Omental fat pad (tissue), 4 donors: Measurements from ENCODE around the gene CTNS. TPM values are rescaled to one million over a fixed set of nuclear protein-coding genes. Genes with fewer than 3 reads are reported as not detected.
A peak's percentile ranks its signal among the peaks of the same experiment; 100 is the strongest.
"Not testable (repeated sequence)": the region's sequence is repeated elsewhere in the genome, so short reads cannot be mapped to it uniquely, and the experiment has no call there.

Experiments
- ATAC-seq: fragments of 150-250 bp; one replicate; pipeline ENCODE4 v1.9.1; 2016; ENCODE audit warnings: mild to moderate bottlenecking, moderate library complexity; ENCODE audit not compliant: low FRiP score
- DNase-seq: peaks from one replicate; pipeline ENCODE4 v3.0.0-alpha.2; 2019; ENCODE audit warnings: low spot score
- total RNA-seq, 4 donors: library from RNA; depleted of rRNA; stranded (reverse); fragments of >200 nt; gene quantifications; one replicate each; pipeline ENCODE4 v1.1.0, GENCODE V29; 2016
- TF ChIP-seq, protein P1 (sequence below), 3 donors: fragments of 450-650 bp; IDR thresholded peaks; one replicate each; pipeline ENCODE4 v1.5.1; 2016 to 2017; ENCODE audit warnings: antibody characterized with exemption in 3 of 3, mild to moderate bottlenecking in 3 of 3, moderate library complexity in 2 of 3

The CTNS gene
- total RNA-seq, 4 donors from 2014 or later: 18.8 to 29.9 (median 23.1) TPM

DNA sequence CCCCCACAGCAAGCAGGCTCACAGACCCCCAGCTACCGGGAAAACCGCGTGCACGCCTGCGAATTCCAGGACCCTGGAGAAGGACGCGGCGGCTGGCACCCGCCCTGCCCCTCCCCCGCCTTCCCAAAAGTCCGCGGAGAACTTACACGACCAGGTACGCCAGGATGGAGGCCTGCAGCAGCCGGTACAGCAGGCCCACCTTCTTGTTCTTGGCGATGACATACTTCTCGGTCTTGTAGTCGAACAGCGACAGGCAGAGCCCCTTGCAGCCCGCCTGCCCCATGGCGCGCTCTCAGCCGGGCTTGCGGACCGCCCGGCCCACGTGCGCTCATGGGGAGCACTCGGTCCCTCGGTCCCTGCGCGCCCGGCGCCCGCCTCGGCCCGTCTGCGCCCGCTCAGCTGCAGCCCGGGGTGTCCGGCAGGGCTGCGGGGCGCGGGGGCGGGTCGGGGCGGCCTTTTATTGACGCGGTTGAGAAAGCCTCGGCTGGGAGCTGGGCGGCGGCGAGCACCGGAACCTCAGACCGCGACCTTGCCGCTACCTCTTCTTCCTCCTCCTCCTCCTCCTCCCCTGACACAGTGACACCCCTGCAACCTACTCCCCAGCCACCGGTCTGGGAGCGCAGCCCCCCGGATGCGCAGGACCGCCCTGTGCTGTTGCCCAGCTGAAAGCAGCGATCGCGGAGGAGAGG is 59.3 kb downstream of the CTNS start, which contains the start of gene P2RX5:
Gene P2RX5 (minus strand): TSS at position 433 of the 689 bp plus-strand sequence. CDS start 150 bp downstream, at position 283.
- ATAC-seq (peak; percentile 35), DNase-seq (no peak)
- TF ChIP-seq, protein P1, sequence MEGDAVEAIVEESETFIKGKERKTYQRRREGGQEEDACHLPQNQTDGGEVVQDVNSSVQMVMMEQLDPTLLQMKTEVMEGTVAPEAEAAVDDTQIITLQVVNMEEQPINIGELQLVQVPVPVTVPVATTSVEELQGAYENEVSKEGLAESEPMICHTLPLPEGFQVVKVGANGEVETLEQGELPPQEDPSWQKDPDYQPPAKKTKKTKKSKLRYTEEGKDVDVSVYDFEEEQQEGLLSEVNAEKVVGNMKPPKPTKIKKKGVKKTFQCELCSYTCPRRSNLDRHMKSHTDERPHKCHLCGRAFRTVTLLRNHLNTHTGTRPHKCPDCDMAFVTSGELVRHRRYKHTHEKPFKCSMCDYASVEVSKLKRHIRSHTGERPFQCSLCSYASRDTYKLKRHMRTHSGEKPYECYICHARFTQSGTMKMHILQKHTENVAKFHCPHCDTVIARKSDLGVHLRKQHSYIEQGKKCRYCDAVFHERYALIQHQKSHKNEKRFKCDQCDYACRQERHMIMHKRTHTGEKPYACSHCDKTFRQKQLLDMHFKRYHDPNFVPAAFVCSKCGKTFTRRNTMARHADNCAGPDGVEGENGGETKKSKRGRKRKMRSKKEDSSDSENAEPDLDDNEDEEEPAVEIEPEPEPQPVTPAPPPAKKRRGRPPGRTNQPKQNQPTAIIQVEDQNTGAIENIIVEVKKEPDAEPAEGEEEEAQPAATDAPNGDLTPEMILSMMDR (IDR thresholded peaks at IDR 0.05): no peak

DNA sequence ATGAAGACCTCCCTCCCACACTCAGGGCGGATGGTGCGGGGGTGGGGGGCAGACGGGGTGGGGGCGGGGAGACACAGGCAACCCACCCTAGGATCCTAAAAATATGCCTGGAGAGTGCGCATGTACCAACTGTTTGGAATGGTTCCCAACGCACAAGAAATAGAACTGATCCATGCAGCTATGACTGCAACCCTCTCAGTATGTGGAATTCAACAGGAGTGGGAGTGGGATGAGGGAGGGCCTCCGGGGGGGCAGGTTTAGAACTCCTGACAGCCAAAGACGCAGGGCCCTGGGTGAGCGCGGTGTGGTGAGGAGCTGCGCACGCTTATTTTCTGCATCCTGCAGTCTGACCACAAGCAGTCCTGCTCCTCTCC is 60.5 kb downstream of the CTNS start:
- TF ChIP-seq, protein P1 (IDR thresholded peaks at IDR 0.05): no peak
- ATAC-seq (no peak), DNase-seq (no peak)

DNA sequence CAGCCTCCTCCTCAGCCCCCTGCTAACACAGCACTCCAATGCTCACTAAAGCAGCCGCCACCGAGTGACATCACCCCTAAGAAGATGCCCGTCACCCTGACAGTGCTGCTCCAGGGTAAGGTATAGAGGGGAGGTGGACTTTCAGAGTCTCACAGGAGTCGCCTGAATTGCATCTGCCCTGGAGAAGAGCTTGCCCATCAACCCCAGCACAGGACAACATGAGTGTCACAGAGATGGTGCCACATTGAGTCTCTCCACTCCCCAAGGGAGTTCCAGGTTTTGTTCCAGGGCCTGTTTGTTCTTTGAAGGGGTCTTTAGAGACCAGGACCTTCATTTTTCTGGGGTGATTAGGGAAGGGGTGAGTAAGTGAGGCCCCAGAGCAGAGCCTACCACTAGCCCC is 61.6 kb downstream of the CTNS start:
- DNase-seq (no peak), ATAC-seq (no peak)
- TF ChIP-seq, protein P1 (IDR thresholded peaks at IDR 0.05): no peak

DNA sequence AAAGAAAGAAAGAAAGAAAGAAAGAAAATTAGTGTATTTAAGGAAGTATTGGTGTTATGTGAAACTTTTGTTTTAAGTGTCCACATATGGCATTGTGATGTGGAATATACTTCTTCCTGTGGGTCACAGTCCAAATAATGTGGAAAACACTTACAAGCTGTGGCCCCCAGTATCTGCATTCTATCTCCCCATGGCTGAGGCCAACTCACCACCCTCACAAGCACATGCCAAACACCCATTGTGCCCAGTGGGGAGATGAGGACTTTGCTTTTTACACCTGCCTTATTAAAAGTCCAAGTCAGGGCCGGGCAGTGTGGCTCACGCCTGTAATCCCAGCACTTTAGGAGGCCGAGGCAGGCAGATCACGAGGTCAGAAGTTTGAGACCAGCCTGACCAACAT is 63.4 kb downstream of the CTNS start:
- TF ChIP-seq, protein P1 (IDR thresholded peaks at IDR 0.05): no peak
- ATAC-seq (no peak), DNase-seq (no peak)

DNA sequence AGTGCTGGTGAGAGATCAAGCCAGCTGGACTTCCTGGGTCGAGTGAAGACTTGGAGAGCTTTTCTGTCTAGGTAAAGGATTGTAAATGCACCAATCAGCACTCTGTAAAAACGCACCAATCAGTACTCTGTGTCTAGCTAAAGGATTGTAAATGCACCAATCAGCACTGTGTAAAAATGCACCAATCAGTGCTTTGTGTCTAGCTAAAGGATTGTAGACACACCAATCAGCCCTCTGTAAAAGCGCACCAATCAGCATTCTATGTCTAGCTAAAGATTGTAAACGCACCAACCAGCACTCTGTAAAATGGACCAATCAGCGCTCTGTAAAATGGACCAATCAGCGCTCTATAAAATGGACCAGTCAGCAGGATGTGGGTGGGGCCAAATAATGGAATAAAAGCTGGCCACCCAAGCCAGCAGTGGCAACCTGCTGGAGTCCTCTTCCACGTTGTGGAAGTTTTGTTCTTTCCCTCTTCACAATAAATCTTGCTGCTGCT is 65.5 kb downstream of the CTNS start:
- ATAC-seq, DNase-seq: not testable (repeated sequence)

DNA sequence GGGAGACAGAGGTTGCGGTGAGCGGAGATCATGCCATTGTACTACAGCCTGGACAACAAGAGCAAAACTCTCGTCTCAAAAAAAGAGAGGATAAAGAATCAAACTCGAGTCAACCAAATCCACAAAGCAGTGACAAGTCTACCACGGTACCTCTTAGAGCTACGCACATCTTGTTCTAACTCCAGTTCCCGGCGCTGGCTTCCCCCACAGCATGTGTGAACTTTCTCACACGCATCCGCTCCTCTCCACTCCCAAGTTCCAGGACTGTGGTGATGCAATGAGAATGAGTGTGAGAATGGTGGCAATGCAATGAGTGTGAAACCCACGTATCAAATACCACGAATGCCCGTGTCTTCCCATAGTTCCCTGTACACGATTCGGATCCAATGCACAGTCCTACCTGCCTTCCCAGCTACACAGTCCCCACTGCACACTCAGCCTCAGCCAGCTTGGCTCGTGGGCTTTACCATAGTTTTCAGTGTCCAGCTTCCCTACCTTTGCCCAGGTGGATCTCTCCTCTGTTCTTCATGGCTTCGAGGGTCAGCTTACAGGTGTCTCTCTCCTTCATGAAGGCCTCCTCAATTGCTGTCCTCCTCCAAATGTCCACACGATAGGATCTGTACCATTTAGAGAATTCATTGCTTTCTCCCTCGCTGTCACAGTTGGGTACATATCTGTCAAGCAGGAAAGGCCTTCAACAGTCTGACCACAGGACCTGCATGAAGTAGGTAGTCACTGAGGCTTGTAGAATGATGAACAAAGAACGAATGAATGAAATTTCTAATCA is 68.6 kb downstream of the CTNS start:
- ATAC-seq: no peak
- no peak for DNase-seq
- TF ChIP-seq, protein P1 (IDR thresholded peaks at IDR 0.05): no peak

DNA sequence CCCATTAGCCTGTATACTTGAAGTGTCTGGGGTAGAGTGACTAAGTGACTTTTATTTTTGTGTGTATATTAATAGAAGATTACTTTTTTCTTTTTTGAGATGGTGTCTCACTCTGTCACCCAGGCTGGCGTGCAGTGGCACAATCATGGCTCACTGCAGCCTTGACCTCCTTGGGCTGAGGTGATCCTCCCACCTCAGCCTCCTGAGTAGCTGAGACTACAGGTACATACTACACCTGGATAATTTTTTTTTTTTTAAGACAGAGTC is 69.1 kb downstream of the CTNS start:
- not testable (repeated sequence) for ATAC-seq, DNase-seq

DNA sequence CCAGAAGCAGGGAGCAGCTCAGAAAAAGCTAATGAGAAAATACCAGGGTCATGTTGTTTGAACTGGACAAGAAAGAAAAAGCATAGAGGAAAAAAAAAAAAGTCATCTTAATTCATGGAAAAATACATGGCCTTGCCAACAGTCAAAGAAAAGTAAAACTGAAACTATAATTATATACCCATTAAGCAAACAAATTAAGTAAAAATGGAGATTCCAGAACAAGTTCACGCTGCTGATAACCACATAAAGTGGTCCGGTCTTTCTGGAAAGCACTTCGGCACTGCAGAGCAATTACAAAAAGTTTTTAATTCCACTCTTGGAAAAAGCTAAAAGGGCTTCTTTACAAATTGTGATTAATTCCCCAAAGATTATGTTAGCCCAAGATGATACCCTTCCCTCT is 71.8 kb downstream of the CTNS start:
- ATAC-seq (no peak), DNase-seq (no peak)
- TF ChIP-seq, protein P1 (IDR thresholded peaks at IDR 0.05): no peak
